IMR-90 (cell line): Measurements from ENCODE around the gene ACSS1. TPM values are rescaled to one million over a fixed set of nuclear protein-coding genes. Genes with fewer than 3 reads are reported as not detected.

Experiments used
- ATAC-seq: fragments of 200-7000 bp; cut with Tn5 transposase; 2 replicates; pipeline ENCODE4 v1.9.1; 2020; ENCODE audit warnings: low read depth, mild to moderate bottlenecking, moderate library complexity
- BruUV-seq: library from RNA; stranded (reverse); fragments of 400-500 nt; replicated peaks from 2 replicates; lab custom pipeline; 2021; lab: Mats Ljungman, UMichigan
- CTCF ChIA-PET: fragments of 300-600 bp; formaldehyde crosslinking; extraction: SDS; loops from one replicate; lab custom pipeline; 2021; ENCODE audit warnings: antibody characterized with exemption; lab: Yijun Ruan, JAX
- POLR2A ChIA-PET: fragments of 300-600 bp; sonication (Branson Sonifier 250); formaldehyde crosslinking; loops from one replicate; lab custom pipeline; 2022; ENCODE audit warnings: antibody characterized with exemption; ENCODE audit not compliant: unreplicated experiment; lab: Charles Lee
- DNase-seq: peaks from one replicate; pipeline ENCODE4 v3.0.0; 2013
- H2AFZ ChIP-seq: replicated peaks from 2 replicates; pipeline ENCODE3; 2013; ENCODE audit warnings: low read length, mild to moderate bottlenecking; ENCODE audit not compliant: poor library complexity
- H2AK5ac ChIP-seq: 2 replicates; pipeline ENCODE4 v1.6.1; 2013; ENCODE audit warnings: low read depth, low read length, inconsistent platforms
- H2AK9ac ChIP-seq: replicated peaks from 2 replicates; pipeline ENCODE3; 2013; ENCODE audit warnings: mild to moderate bottlenecking, low read depth, low read length, moderate library complexity; ENCODE audit not compliant: poor library complexity
- H2BK120ac ChIP-seq: 2 replicates; pipeline ENCODE4 v1.6.1; 2013; ENCODE audit warnings: low read depth, low read length, inconsistent platforms
- H2BK15ac ChIP-seq: 3 replicates; pipeline ENCODE4 v1.6.1; 2013; ENCODE audit warnings: low read depth, low read length, inconsistent platforms
- H2BK20ac ChIP-seq: 2 replicates; pipeline ENCODE4 v1.6.1; 2013; ENCODE audit warnings: low read depth, mild to moderate bottlenecking, inconsistent platforms, low read length, moderate library complexity
- H2BK5ac ChIP-seq: 2 replicates; pipeline ENCODE4 v1.6.1; 2013; ENCODE audit warnings: mild to moderate bottlenecking, low read depth, low read length, inconsistent platforms; ENCODE audit not compliant: poor library complexity, severe bottlenecking
- H3K14ac ChIP-seq: replicated peaks from 2 replicates; pipeline ENCODE4 v1.6.1; 2013; ENCODE audit warnings: low read depth, low read length, inconsistent platforms
- H3K18ac ChIP-seq: 2 replicates; pipeline ENCODE4 v1.6.1; 2013; ENCODE audit warnings: low read depth, low read length, control low read depth
- H3K23ac ChIP-seq: 2 replicates; pipeline ENCODE4 v1.6.1; 2013; ENCODE audit warnings: low read depth, low read length, inconsistent platforms
- H3K27ac ChIP-seq: 2 replicates; pipeline ENCODE4 v1.5.1; 2013; ENCODE audit warnings: mild to moderate bottlenecking, control low read depth, low read length; ENCODE audit not compliant: insufficient read depth
- H3K27me3 ChIP-seq: 2 replicates; pipeline ENCODE4 v1.6.1; 2013; ENCODE audit warnings: low read length; ENCODE audit not compliant: control insufficient read depth, insufficient read depth
- H3K36me3 ChIP-seq: 2 replicates; pipeline ENCODE4 v1.6.1; 2013; ENCODE audit warnings: low read length, mixed read lengths; ENCODE audit not compliant: control insufficient read depth, insufficient read depth
- H3K4ac ChIP-seq: 2 replicates; pipeline ENCODE4 v1.6.1; 2013; ENCODE audit warnings: low read depth, low read length, inconsistent platforms
- H3K4me1 ChIP-seq: 2 replicates; pipeline ENCODE4 v1.6.1; 2013; ENCODE audit warnings: low read length, mixed read lengths; ENCODE audit not compliant: control insufficient read depth, insufficient read depth
- H3K4me2 ChIP-seq: 2 replicates; pipeline ENCODE4 v1.6.1; 2013; ENCODE audit warnings: low read depth, mild to moderate bottlenecking, control low read depth, low read length, moderate library complexity
- H3K4me3 ChIP-seq: 2 replicates; pipeline ENCODE4 v1.5.1; 2013; ENCODE audit warnings: low read depth, mild to moderate bottlenecking, control low read depth, low read length, moderate library complexity; ENCODE audit not compliant: insufficient read depth
- H3K56ac ChIP-seq: 2 replicates; pipeline ENCODE4 v1.6.1; 2013; ENCODE audit warnings: low read length, inconsistent platforms; ENCODE audit not compliant: insufficient read depth; ENCODE audit errors: extremely low read depth
- H3K79me1 ChIP-seq, 2 experiments: 2 replicates each; pipeline ENCODE4 v1.6.1; 2013; ENCODE audit warnings: low read length in 2 of 2, inconsistent platforms in 1 of 2, low read depth in 1 of 2
- H3K9ac ChIP-seq: 2 replicates; pipeline ENCODE4 v1.6.1; 2013; ENCODE audit warnings: low read depth, low read length, control low read depth
- H3K9me1 ChIP-seq: 2 replicates; pipeline ENCODE4 v1.6.1; 2013; ENCODE audit warnings: low read length, inconsistent platforms; ENCODE audit not compliant: insufficient read depth
- H3K9me3 ChIP-seq: 2 replicates; pipeline ENCODE4 v1.6.1; 2013; ENCODE audit warnings: low read length; ENCODE audit not compliant: control insufficient read depth, insufficient read depth
- H4K20me1 ChIP-seq: 2 replicates; pipeline ENCODE4 v1.6.1; 2013; ENCODE audit warnings: low read length, inconsistent platforms; ENCODE audit not compliant: insufficient read depth
- H4K5ac ChIP-seq: 2 replicates; pipeline ENCODE4 v1.6.1; 2013; ENCODE audit warnings: mild to moderate bottlenecking, low read depth, low read length, control low read depth
- H4K8ac ChIP-seq, 2 experiments: 2 replicates each; pipeline ENCODE4 v1.6.1; 2013; ENCODE audit warnings: low read depth in 2 of 2, low read length in 2 of 2, control low read depth in 1 of 2, inconsistent platforms in 1 of 2
- H4K91ac ChIP-seq: 2 replicates; pipeline ENCODE4 v1.6.1; 2013; ENCODE audit warnings: low read depth, low read length, inconsistent platforms; ENCODE audit not compliant: insufficient read depth
- BHLHE40 ChIP-seq: fragments of 150-350 bp; IDR thresholded peaks from 2 replicates; pipeline ENCODE4 v1.6.1; 2016; ENCODE audit warnings: mild to moderate bottlenecking, low read depth, low read length
- CEBPB ChIP-seq: IDR thresholded peaks from 2 replicates; pipeline ENCODE4 v1.6.1; 2012; ENCODE audit warnings: low read depth, low read length, improper control_type of control experiment
- CHD1 ChIP-seq: IDR thresholded peaks from 2 replicates; pipeline ENCODE4 v1.6.1; 2012; ENCODE audit warnings: low read depth, low read length, improper control_type of control experiment
- CTCF ChIP-seq: conservative IDR thresholded peaks from 2 replicates; pipeline ENCODE4 v1.5.1; 2012; ENCODE audit warnings: mild to moderate bottlenecking, low read depth, low read length, improper control_type of control experiment
- ELK1 ChIP-seq: fragments of 150-350 bp; IDR thresholded peaks from 2 replicates; pipeline ENCODE4 v1.6.1; 2016; ENCODE audit warnings: low read depth, mild to moderate bottlenecking, low read length, moderate library complexity, borderline replicate concordance
- FOS ChIP-seq: fragments of 150-350 bp; IDR thresholded peaks from 2 replicates; pipeline ENCODE4 v1.6.1; 2016; ENCODE audit warnings: low read depth, low read length
- MAFK ChIP-seq: IDR thresholded peaks from 2 replicates; pipeline ENCODE4 v1.6.1; 2012; ENCODE audit warnings: low read depth, low read length, improper control_type of control experiment
- MAZ ChIP-seq: IDR thresholded peaks from 2 replicates; pipeline ENCODE4 v1.6.1; 2012; ENCODE audit warnings: low read depth, mild to moderate bottlenecking, low read length, improper control_type of control experiment, moderate library complexity, borderline replicate concordance
- MXI1 ChIP-seq: IDR thresholded peaks from 2 replicates; pipeline ENCODE4 v1.6.1; 2012; ENCODE audit warnings: low read depth, mild to moderate bottlenecking, low read length, moderate library complexity, borderline replicate concordance
- NFE2L2 ChIP-seq: fragments of 150-350 bp; IDR thresholded peaks from 2 replicates; pipeline ENCODE4 v1.6.1; 2016; ENCODE audit warnings: low read depth, mild to moderate bottlenecking, low read length
- POLR2A ChIP-seq: IDR thresholded peaks from 2 replicates; pipeline ENCODE4 v1.6.1; 2012; ENCODE audit warnings: mild to moderate bottlenecking, low read depth, low read length
- RCOR1 ChIP-seq: IDR thresholded peaks from 2 replicates; pipeline ENCODE4 v1.6.1; 2012; ENCODE audit warnings: mild to moderate bottlenecking, low read length, improper control_type of control experiment; ENCODE audit not compliant: insufficient replicate concordance
- RFX5 ChIP-seq: IDR thresholded peaks from 2 replicates; pipeline ENCODE4 v1.8.0; 2012; ENCODE audit warnings: low read depth, mild to moderate bottlenecking, low read length, moderate library complexity
- SMC3 ChIP-seq: fragments of 150-350 bp; IDR thresholded peaks from 2 replicates; pipeline ENCODE4 v1.6.1; 2016; ENCODE audit warnings: low read depth, mild to moderate bottlenecking, antibody characterized with exemption, low read length, moderate library complexity
- USF2 ChIP-seq: fragments of 150-350 bp; IDR thresholded peaks from 2 replicates; pipeline ENCODE4 v1.6.1; 2017; ENCODE audit warnings: mild to moderate bottlenecking, antibody characterized with exemption, low read length, low read depth
- WGBS, 2 experiments: methylation state at CpG; one replicate each; pipeline versions ENCODE4 v1.1.5 to v1.1.7; 2013; ENCODE audit warnings: missing lambda C conversion rate in 2 of 2; ENCODE audit not compliant: insufficient read length in 1 of 2; ENCODE audit errors: extremely low coverage in 2 of 2; 5-methylcytosine and 5-hydroxymethylcytosine counted together
- dilution Hi-C: fragments of 300-500 bp; cut with HindIII; formaldehyde crosslinking; loops from one replicate; pipeline ENCODE4 v1.14.3; 2018; ENCODE audit warnings: low sequenced_read_pairs; ENCODE audit not compliant: unreplicated experiment
- in situ Hi-C: fragments of 300-500 bp; cut with MboI; formaldehyde crosslinking; loops from 3 replicates; pipeline ENCODE4 v1.14.3; 2019; ENCODE audit warnings: low sequenced_read_pairs, inconsistent platforms, mixed read lengths
- intact Hi-C: fragments of 100-400 bp; cut with micrococcal nuclease; formaldehyde crosslinking; loops from 2 replicates; pipeline ENCODE4 v1.10.0; 2022
- polyA plus RNA-seq, 3 experiments: library from polyadenylated mRNA; depleted of rRNA; stranded (reverse); fragments of >200 nt; gene quantifications; 2 replicates each; pipeline ENCODE4 v1.2.3, GENCODE V29; 2012; ENCODE audit warnings: low replicate concordance in 1 of 3
- total RNA-seq: library from RNA; depleted of rRNA; stranded (reverse); fragments of >200 nt; gene quantifications from 2 replicates; pipeline ENCODE4 v1.2.3, GENCODE V29; 2012

Gene ACSS1
- total and polyA plus RNA-seq, 2 of the 4 experiments (the other 2 are of a cell fraction) = 0.72 to 1.2 TPM

GRCh38 chr20:25090492-25091429, 32.8 kb upstream of the ACSS1 start:
- Histone ChIP-seq H3K4me3 (no peak overlapping the region), H2BK20ac (no peak overlapping the region), H3K9me3 (no peaks in the 10 kb centered on the region), H3K4me2 (no peak overlapping the region), H4K8ac (no peak overlapping the region), H3K56ac (no peak overlapping the region), H3K18ac (no peak overlapping the region), H4K91ac (no peak overlapping the region), H3K36me3 (no peaks in the 10 kb centered on the region), H3K23ac (no peak overlapping the region), H2BK120ac (no peak overlapping the region), H3K14ac (no peak overlapping the region), H3K4ac (no peak overlapping the region), H3K27ac (no peak overlapping the region), H3K9ac (no peak overlapping the region), H3K79me1 (no peaks in the 10 kb centered on the region), H4K5ac (no peak overlapping the region), H2AK5ac (no peak overlapping the region), H3K27me3 (peaks cover 33% of the 10 kb centered on the region), H3K4me1 (no peaks in the 10 kb centered on the region), H2BK5ac (no peak overlapping the region), H4K20me1 (no peaks in the 10 kb centered on the region), H2AFZ (peak overlapping the region; percentile 16), H2BK15ac (no peak overlapping the region), H2AK9ac (no peak overlapping the region), H3K9me1 (no peaks in the 10 kb centered on the region)
- no peak for DNase-seq
- no TSS peak for BruUV-seq
- POLR2A ChIA-PET = no interaction called here
- WGBS, 2 experiments = 34% methylated on average over 6 of the region's 14 CpGs; no CpG with 5 or more reads in 1 of the 2 experiments
- in situ Hi-C loops = no loop called here
- CTCF ChIA-PET = no interaction called here
- intact Hi-C loops = no loop called here
- no peak for ATAC-seq
- dilution Hi-C loops = no loop called here
- no peak for TF ChIP-seq CTCF
- no peak for TF ChIP-seq MAZ
- TF ChIP-seq NFE2L2 = no peak
- TF ChIP-seq FOS = no peak
- TF ChIP-seq ELK1 = no peak
- TF ChIP-seq MXI1 = no peak
- no peak for TF ChIP-seq BHLHE40
- TF ChIP-seq CEBPB = no peak
- TF ChIP-seq RCOR1 = no peak
- no peak for TF ChIP-seq SMC3
- TF ChIP-seq CHD1 = no peak
- no peak for TF ChIP-seq RFX5
- no peak for TF ChIP-seq USF2
- no peak for TF ChIP-seq MAFK
- no peak for TF ChIP-seq POLR2A
